Bronchial epithelial cell (primary cell): Measurements from ENCODE around the gene TMEM218. TPM values are rescaled to one million over a fixed set of nuclear protein-coding genes. Genes with fewer than 3 reads are reported as not detected.

Experiments used
- DNase-seq: peaks from one replicate; pipeline ENCODE4 v3.0.0-alpha.2; 2010; ENCODE audit warnings: low read depth
- FAIRE-seq: peaks from 2 replicates; lab custom pipeline; 2011; peaks lifted over from hg19 to GRCh38; lab: Jason Lieb, UNC
- H3K27me3 ChIP-seq: 2 replicates; pipeline ENCODE4 v1.5.1; 2011; ENCODE audit warnings: low read length; ENCODE audit not compliant: control insufficient read depth, insufficient read depth
- H3K36me3 ChIP-seq: 2 replicates; pipeline ENCODE4 v1.5.1; 2011; ENCODE audit warnings: low read length; ENCODE audit not compliant: control insufficient read depth, insufficient read depth
- H3K4me3 ChIP-seq: 2 replicates; pipeline ENCODE4 v1.5.1; 2011; ENCODE audit warnings: mild to moderate bottlenecking, low read depth, low read length, control low read depth
- total RNA-seq: library from RNA; depleted of rRNA; stranded (reverse); fragments of >200 nt; gene quantifications from 2 replicates; pipeline ENCODE4 v1.2.1, GENCODE V29; 2014
- TF ChIP-seq, protein P1 (sequence below): IDR thresholded peaks from 2 replicates; pipeline ENCODE4 v1.5.1; 2011; ENCODE audit warnings: mild to moderate bottlenecking, moderate library complexity, low read length, control low read depth, inconsistent platforms; ENCODE audit not compliant: insufficient read depth, severe bottlenecking

The TMEM218 gene
- total RNA-seq, 1 donor from 2014 or later, result 28.4 TPM

DNA sequence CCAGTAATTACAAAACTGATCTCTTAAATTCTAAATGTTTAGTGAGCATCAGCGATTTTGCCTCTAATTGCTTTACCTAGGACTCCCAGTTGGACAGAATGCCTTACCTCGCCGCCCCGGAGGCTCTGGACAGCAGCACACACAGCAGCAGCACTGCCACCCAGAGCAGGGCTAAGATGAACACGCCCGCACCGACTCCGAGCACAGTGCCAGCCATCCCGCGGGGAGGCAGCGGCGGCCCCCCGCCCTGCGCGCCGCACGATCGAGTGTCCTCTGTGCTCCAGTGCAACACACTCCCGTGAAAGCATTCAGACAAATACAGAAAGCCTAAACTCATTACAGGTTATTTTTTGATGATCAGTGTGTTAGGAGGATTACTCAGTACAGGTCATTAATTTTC, 9.4 kb downstream of the TMEM218 start:
- H3K4me3 ChIP-seq, result no peak overlapping the region
- FAIRE-seq (no peak), DNase-seq (no peak)
- TF ChIP-seq, protein P1, sequence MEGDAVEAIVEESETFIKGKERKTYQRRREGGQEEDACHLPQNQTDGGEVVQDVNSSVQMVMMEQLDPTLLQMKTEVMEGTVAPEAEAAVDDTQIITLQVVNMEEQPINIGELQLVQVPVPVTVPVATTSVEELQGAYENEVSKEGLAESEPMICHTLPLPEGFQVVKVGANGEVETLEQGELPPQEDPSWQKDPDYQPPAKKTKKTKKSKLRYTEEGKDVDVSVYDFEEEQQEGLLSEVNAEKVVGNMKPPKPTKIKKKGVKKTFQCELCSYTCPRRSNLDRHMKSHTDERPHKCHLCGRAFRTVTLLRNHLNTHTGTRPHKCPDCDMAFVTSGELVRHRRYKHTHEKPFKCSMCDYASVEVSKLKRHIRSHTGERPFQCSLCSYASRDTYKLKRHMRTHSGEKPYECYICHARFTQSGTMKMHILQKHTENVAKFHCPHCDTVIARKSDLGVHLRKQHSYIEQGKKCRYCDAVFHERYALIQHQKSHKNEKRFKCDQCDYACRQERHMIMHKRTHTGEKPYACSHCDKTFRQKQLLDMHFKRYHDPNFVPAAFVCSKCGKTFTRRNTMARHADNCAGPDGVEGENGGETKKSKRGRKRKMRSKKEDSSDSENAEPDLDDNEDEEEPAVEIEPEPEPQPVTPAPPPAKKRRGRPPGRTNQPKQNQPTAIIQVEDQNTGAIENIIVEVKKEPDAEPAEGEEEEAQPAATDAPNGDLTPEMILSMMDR, result no peak
- H3K27me3 ChIP-seq, result no peaks in the 10 kb centered on the region
- peaks cover 3% of the 10 kb centered on the region for H3K36me3 ChIP-seq

- no peak overlapping the region for H3K4me3 ChIP-seq
- no peaks in the 10 kb centered on the region for H3K27me3 ChIP-seq
- peaks cover 3% of the 10 kb centered on the region for H3K36me3 ChIP-seq
- DNase-seq (no peak), FAIRE-seq (no peak)
- TF ChIP-seq, protein P1, result no peak
These were observed 9.8 kb downstream of the TMEM218 start for GRCh38 chr11:125101596-125101995.

DNA sequence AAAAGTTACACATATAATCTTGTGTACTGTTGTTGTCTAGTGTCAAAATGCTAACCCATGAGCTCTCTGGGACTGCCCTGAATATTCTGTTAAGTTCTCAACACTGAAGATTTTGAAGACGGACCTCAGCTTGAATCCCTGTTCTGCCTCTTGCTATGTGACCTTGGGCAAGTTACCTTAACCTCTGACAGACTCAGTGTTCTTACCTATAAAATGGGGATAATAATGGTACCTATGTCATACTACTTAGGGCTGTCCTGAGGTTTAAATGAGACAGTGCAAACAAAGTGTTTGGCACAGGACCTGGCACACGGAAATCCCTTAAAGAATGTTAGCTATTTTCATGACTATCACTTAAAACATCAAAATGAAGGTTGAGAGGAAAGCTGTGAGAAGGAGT, 11.3 kb downstream of the TMEM218 start:
- TF ChIP-seq, protein P1, result no peak
- Histone ChIP-seq H3K36me3 (peaks cover 3% of the 10 kb centered on the region), H3K27me3 (no peaks in the 10 kb centered on the region), H3K4me3 (no peak overlapping the region)
- no peak for DNase-seq
- no peak for FAIRE-seq

DNA sequence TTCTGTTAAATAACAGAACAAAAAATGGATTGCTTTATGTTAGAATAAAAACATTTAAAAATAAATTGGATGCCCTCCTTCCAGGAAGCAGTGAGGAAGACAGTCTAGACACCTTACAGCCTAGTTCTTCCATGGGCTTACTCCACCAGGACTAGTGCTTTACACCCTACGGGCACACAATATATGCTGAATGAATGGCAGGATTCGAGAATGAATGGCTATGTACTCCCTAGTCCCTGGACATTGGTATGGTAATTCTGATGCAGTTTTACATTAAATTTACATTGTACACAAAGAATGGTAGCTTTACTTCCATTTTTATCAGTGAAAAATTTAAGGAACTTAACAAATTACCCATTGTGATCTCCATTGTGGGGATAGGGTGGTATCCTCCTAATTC, 16.7 kb downstream of the TMEM218 start:
- FAIRE-seq (no peak), DNase-seq (no peak)
- no peaks in the 10 kb centered on the region for H3K27me3 ChIP-seq
- peaks cover 2% of the 10 kb centered on the region for H3K36me3 ChIP-seq
- no peak overlapping the region for H3K4me3 ChIP-seq
- TF ChIP-seq, protein P1, result no peak

DNA sequence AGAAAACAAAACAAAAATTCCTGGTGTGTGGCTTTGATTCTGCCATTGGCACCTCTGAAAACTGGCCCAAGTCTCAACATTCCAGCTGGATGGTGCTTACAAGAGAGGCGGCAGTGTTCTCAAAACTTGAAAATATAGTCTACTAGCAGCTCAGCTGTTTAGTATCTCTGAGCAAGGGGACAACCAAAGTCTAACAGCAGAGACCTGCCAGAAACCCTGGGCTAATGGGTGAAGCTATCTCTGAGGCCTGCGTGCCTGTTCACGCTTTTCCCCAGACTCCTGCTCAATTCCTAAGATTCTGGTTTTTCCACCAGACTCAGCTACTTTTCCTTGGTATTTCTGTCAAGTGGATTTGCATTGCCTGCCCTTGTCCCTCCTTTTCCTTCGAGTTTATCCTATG, 17.9 kb downstream of the TMEM218 start:
- peak; percentile 4 for DNase-seq
- H3K4me3 ChIP-seq, result no peak overlapping the region
- peaks cover 2% of the 10 kb centered on the region for H3K36me3 ChIP-seq
- TF ChIP-seq, protein P1, result no peak
- no peaks in the 10 kb centered on the region for H3K27me3 ChIP-seq
- no peak for FAIRE-seq

GRCh38 chr11:125092669-125093068, 18.8 kb downstream of the TMEM218 start:
- Histone ChIP-seq H3K36me3 (peaks cover 1% of the 10 kb centered on the region), H3K27me3 (no peaks in the 10 kb centered on the region), H3K4me3 (no peak overlapping the region)
- DNase-seq (no peak), FAIRE-seq (no peak)
- TF ChIP-seq, protein P1, result no peak
